H1 (cell line): ENCODE data around the gene CXCL6. TPM values are rescaled to one million over a fixed set of nuclear protein-coding genes. Genes with fewer than 3 reads are reported as not detected.

Experiments
- CTCF ChIA-PET: fragments of 300-600 bp; sonication (Branson Sonifier 250); formaldehyde crosslinking; loops from one replicate; lab custom pipeline; 2021; ENCODE audit not compliant: partially characterized antibody; lab: Charles Lee
- POLR2A ChIA-PET: fragments of 300-600 bp; sonication (Branson Sonifier 250); formaldehyde crosslinking; loops from one replicate; lab custom pipeline; 2021; ENCODE audit warnings: inconsistent platforms; ENCODE audit not compliant: partially characterized antibody; lab: Charles Lee
- DNase-seq, 2 experiments: peaks; one replicate each; pipeline versions ENCODE4 v3.0.0 to v3.0.0-alpha.2; 2010 to 2022; ENCODE audit warnings: low spot score in 2 of 2, low read depth in 1 of 2, mixed read lengths in 1 of 2
- FAIRE-seq: peaks from 2 replicates; lab custom pipeline; 2011; peaks lifted over from hg19 to GRCh38; lab: Jason Lieb, UNC
- H2AFZ ChIP-seq: 2 replicates; pipeline ENCODE4 v1.8.1; 2012; ENCODE audit warnings: low read length, inconsistent platforms
- H2AK5ac ChIP-seq: 2 replicates; pipeline ENCODE4 v1.6.1; 2013; ENCODE audit warnings: low read depth, low read length
- H2BK120ac ChIP-seq: replicated peaks from 2 replicates; pipeline ENCODE3; 2013; ENCODE audit warnings: low read depth, low read length, inconsistent platforms
- H2BK12ac ChIP-seq: 2 replicates; pipeline ENCODE4 v1.6.1; 2013; ENCODE audit warnings: low read depth, low read length
- H2BK15ac ChIP-seq: 2 replicates; pipeline ENCODE4 v1.6.1; 2013; ENCODE audit warnings: low read length
- H2BK20ac ChIP-seq: 2 replicates; pipeline ENCODE4 v1.6.1; 2013; ENCODE audit warnings: low read length
- H2BK5ac ChIP-seq: 2 replicates; pipeline ENCODE4 v1.6.1; 2013; ENCODE audit warnings: low read depth, low read length
- H3K14ac ChIP-seq: 2 replicates; pipeline ENCODE4 v1.6.1; 2013; ENCODE audit warnings: inconsistent platforms; ENCODE audit not compliant: insufficient read length
- H3K18ac ChIP-seq: 2 replicates; pipeline ENCODE4 v1.6.1; 2013; ENCODE audit warnings: low read length; ENCODE audit errors: extremely low read depth
- H3K23ac ChIP-seq: 2 replicates; pipeline ENCODE4 v1.6.1; 2013; ENCODE audit warnings: inconsistent platforms; ENCODE audit not compliant: insufficient read length
- H3K23me2 ChIP-seq: 2 replicates; pipeline ENCODE4 v1.6.1; 2013; ENCODE audit warnings: low read depth, low read length
- H3K27ac ChIP-seq: 2 replicates; pipeline ENCODE4 v1.6.1; 2011; ENCODE audit warnings: low read depth, low read length, inconsistent platforms
- H3K27me3 ChIP-seq, 4 experiments: replicated peaks in 1 of 4; 1 replicate in 1 of 4; 2 replicates in 3 of 4; pipeline versions ENCODE4 v1.6.1 to v1.8.1; 2011 to 2013; ENCODE audit warnings: low read length in 3 of 4, mild to moderate bottlenecking in 3 of 4, inconsistent platforms in 2 of 4, mixed read lengths in 2 of 4, moderate library complexity in 1 of 4; ENCODE audit not compliant: control insufficient read depth in 3 of 4, insufficient read depth in 3 of 4; ENCODE audit errors: extremely low read depth in 1 of 4
- H3K36me3 ChIP-seq, 4 experiments: 2 replicates each; pipeline versions ENCODE4 v1.6.1 to v1.8.1; 2011 to 2013; ENCODE audit warnings: mild to moderate bottlenecking in 4 of 4, low read length in 3 of 4, moderate library complexity in 2 of 4, control low read depth in 1 of 4, inconsistent platforms in 1 of 4; ENCODE audit not compliant: insufficient read depth in 4 of 4, control insufficient read depth in 2 of 4
- H3K4ac ChIP-seq: replicated peaks from 2 replicates; pipeline ENCODE3; 2013; ENCODE audit warnings: low read length, low read depth, mixed read lengths, inconsistent platforms; ENCODE audit not compliant: insufficient read length
- H3K4me1 ChIP-seq, 4 experiments: replicated peaks in 1 of 4; 1 replicate in 1 of 4; 2 replicates in 3 of 4; pipeline versions ENCODE4 v1.6.1 to v1.8.1; 2011 to 2013; ENCODE audit warnings: low read length in 3 of 4, inconsistent platforms in 2 of 4, mixed read lengths in 1 of 4; ENCODE audit not compliant: insufficient read depth in 4 of 4, control insufficient read depth in 3 of 4
- H3K4me2 ChIP-seq, 2 experiments: 2 replicates each; pipeline versions ENCODE4 v1.6.1 to v1.8.1; 2011 to 2013; ENCODE audit warnings: low read depth in 2 of 2, low read length in 2 of 2, control low read depth in 1 of 2, inconsistent platforms in 1 of 2, mild to moderate bottlenecking in 1 of 2; ENCODE audit not compliant: insufficient read depth in 1 of 2
- H3K4me3 ChIP-seq, 4 experiments: fragments of 200-600, 300-600 bp in 1 of 4; sonication (generic), shearing (Covaris generic), sonication (Bioruptor Twin) in 1 of 4; 2 replicates each; pipeline versions ENCODE4 v1.5.1 to v1.8.1; 2011 to 2016; ENCODE audit warnings: low read length in 4 of 4, low read depth in 3 of 4, control low read depth in 2 of 4, inconsistent platforms in 2 of 4, mild to moderate bottlenecking in 2 of 4, mixed read lengths in 1 of 4, moderate library complexity in 1 of 4; ENCODE audit not compliant: insufficient read depth in 2 of 4; ENCODE audit errors: extremely low read depth in 1 of 4
- H3K56ac ChIP-seq: replicated peaks from 2 replicates; pipeline ENCODE3; 2013; ENCODE audit warnings: low read depth, mild to moderate bottlenecking, mixed read lengths, low read length, inconsistent platforms; ENCODE audit not compliant: insufficient read length
- H3K79me1 ChIP-seq: 2 replicates; pipeline ENCODE4 v1.6.1; 2013; ENCODE audit warnings: low read depth, low read length, control low read depth
- H3K79me2 ChIP-seq, 2 experiments: 2 replicates each; pipeline versions ENCODE4 v1.6.1 to v1.8.1; 2012 to 2013; ENCODE audit warnings: low read length in 2 of 2, mild to moderate bottlenecking in 2 of 2, inconsistent platforms in 1 of 2; ENCODE audit not compliant: insufficient read depth in 2 of 2, control insufficient read depth in 1 of 2
- H3K9ac ChIP-seq, 4 experiments: replicated peaks in 1 of 4; 1 replicate in 1 of 4; 2 replicates in 3 of 4; pipeline versions ENCODE4 v1.6.1 to v1.8.1; 2011 to 2013; ENCODE audit warnings: low read depth in 3 of 4, low read length in 3 of 4, control low read depth in 2 of 4, mild to moderate bottlenecking in 2 of 4, moderate library complexity in 2 of 4, inconsistent platforms in 1 of 4; ENCODE audit errors: extremely low read depth in 1 of 4
- H3K9me3 ChIP-seq, 2 experiments: 2 replicates each; pipeline versions ENCODE4 v1.6.1 to v1.8.1; 2012 to 2013; ENCODE audit warnings: mild to moderate bottlenecking in 2 of 2, moderate library complexity in 2 of 2, control low read depth in 1 of 2, inconsistent platforms in 1 of 2, low read depth in 1 of 2, low read length in 1 of 2, mixed read lengths in 1 of 2; ENCODE audit not compliant: insufficient read depth in 2 of 2
- H4K20me1 ChIP-seq, 2 experiments: replicated peaks in 1 of 2; 2 replicates each; pipeline versions ENCODE3 to v1.8.1; 2011 to 2013; ENCODE audit warnings: inconsistent platforms in 2 of 2, low read length in 2 of 2, mild to moderate bottlenecking in 1 of 2; ENCODE audit not compliant: insufficient read depth in 2 of 2, control insufficient read depth in 1 of 2
- H4K5ac ChIP-seq: 2 replicates; pipeline ENCODE4 v1.6.1; 2013; ENCODE audit warnings: low read length, low read depth, mixed read lengths, inconsistent platforms; ENCODE audit not compliant: insufficient read length
- H4K8ac ChIP-seq: 2 replicates; pipeline ENCODE4 v1.8.0; 2013; ENCODE audit warnings: mild to moderate bottlenecking, moderate library complexity, low read length, inconsistent platforms; ENCODE audit not compliant: insufficient read depth; ENCODE audit errors: extremely low read depth
- H4K91ac ChIP-seq: replicated peaks from 2 replicates; pipeline ENCODE3; 2013; ENCODE audit warnings: low read length, mixed read lengths, inconsistent platforms; ENCODE audit not compliant: insufficient read length
- CBX8 ChIP-seq: fragments of 300-800, 300-1000 bp; sonication (generic); IDR thresholded peaks from 2 replicates; pipeline ENCODE4 v1.7.1; 2016; ENCODE audit warnings: low read depth, low read length, borderline replicate concordance
- EZH2 ChIP-seq: fragments of 200-600 bp; sonication (generic); IDR thresholded peaks from 2 replicates; pipeline ENCODE4 v1.7.1; 2012; ENCODE audit warnings: low read depth, mild to moderate bottlenecking, moderate library complexity, low read length, inconsistent platforms; ENCODE audit not compliant: severe bottlenecking
- FOSL1 ChIP-seq: IDR thresholded peaks from 2 replicates; pipeline ENCODE4 v1.6.1; 2011; ENCODE audit warnings: mild to moderate bottlenecking, low read depth, low read length, moderate library complexity; ENCODE audit not compliant: insufficient read depth
- GABPA ChIP-seq: IDR thresholded peaks from 2 replicates; pipeline ENCODE4 v1.6.1; 2011; ENCODE audit warnings: mild to moderate bottlenecking, low read length, moderate library complexity, borderline replicate concordance; ENCODE audit not compliant: insufficient read depth
- POLR2AphosphoS5 ChIP-seq: IDR thresholded peaks from 2 replicates; pipeline ENCODE4 v1.6.1; 2011; ENCODE audit warnings: low read depth, low read length
- POU5F1 ChIP-seq: IDR thresholded peaks from 2 replicates; pipeline ENCODE4 v1.6.1; 2011; ENCODE audit warnings: low read depth, mild to moderate bottlenecking, low read length, moderate library complexity
- RBBP5 ChIP-seq: IDR thresholded peaks from 2 replicates; pipeline ENCODE4 v1.7.1; 2012; ENCODE audit warnings: low read depth, mild to moderate bottlenecking, inconsistent platforms, low read length, moderate library complexity, borderline replicate concordance
- RFX5 ChIP-seq: IDR thresholded peaks from 2 replicates; pipeline ENCODE4 v1.6.1; 2011; ENCODE audit warnings: low read depth, low read length, improper control_type of control experiment, borderline replicate concordance
- RNF2 ChIP-seq: fragments of 200-900, 300-1000 bp; sonication (generic); IDR thresholded peaks from 2 replicates; pipeline ENCODE4 v1.7.1; 2016; ENCODE audit warnings: borderline replicate concordance, low read depth, mild to moderate bottlenecking, antibody characterized with exemption, low read length; ENCODE audit not compliant: poor library complexity, severe bottlenecking; ENCODE audit errors: missing control alignments
- TCF12 ChIP-seq: IDR thresholded peaks from 2 replicates; pipeline ENCODE4 v1.6.1; 2011; ENCODE audit warnings: low read depth, mild to moderate bottlenecking, low read length
- TEAD4 ChIP-seq: IDR thresholded peaks from 2 replicates; pipeline ENCODE4 v1.6.1; 2012; ENCODE audit warnings: low read depth, low read length, inconsistent platforms, mixed read lengths
- USF2 ChIP-seq: IDR thresholded peaks from 2 replicates; pipeline ENCODE4 v1.6.1; 2011; ENCODE audit warnings: low read length, improper control_type of control experiment
- YY1 ChIP-seq: IDR thresholded peaks from 2 replicates; pipeline ENCODE4 v1.6.1; 2011; ENCODE audit warnings: low read depth, mild to moderate bottlenecking, low read length
- WGBS, 2 experiments: shearing (Covaris generic) in 1 of 2; methylation state at CpG; one replicate each; pipeline versions ENCODE4 v1.1.6 to v1.1.7; 2013 to 2015; ENCODE audit warnings: low lambda C conversion rate in 2 of 2, mixed read lengths in 2 of 2, inconsistent platforms in 1 of 2, low coverage in 1 of 2, missing lambda C conversion rate in 1 of 2; ENCODE audit not compliant: insufficient replicate concordance in 2 of 2, insufficient coverage in 1 of 2, insufficient read length in 1 of 2; ENCODE audit errors: extremely low coverage in 1 of 2, missing lambda C conversion rate in 1 of 2; 5-methylcytosine and 5-hydroxymethylcytosine counted together
- polyA plus RNA-seq, 7 experiments: library from polyadenylated mRNA; depleted of rRNA in 3 of 7; stranded (reverse) in 5 of 7; unstranded in 2 of 7; fragments of >200 nt in 5 of 7; fragments of 200-250 nt in 2 of 7; gene quantifications; 1 replicate in 5 of 7; 2 replicates in 1 of 7; 4 replicates in 1 of 7; pipeline versions ENCODE4 v1.2.1 to v1.2.3, GENCODE V29; 2011 to 2013; ENCODE audit warnings: missing spikeins in 2 of 7, mixed read lengths in 2 of 7
- total RNA-seq: library from RNA; stranded (reverse); fragmentation: NEBNext Ultra II Directional; extraction: Animal tissue kit (Norgen Biotek cat#: 25700); gene quantifications from 2 replicates; pipeline ENCODE4 v1.2.1, GENCODE V29; 2021

The CXCL6 gene
- total and polyA plus RNA-seq, 2 of the 8 experiments (the other 6 are each of a cell fraction or from before 2014, with no cell fraction given): 6.3 to 8.0 TPM

DNA sequence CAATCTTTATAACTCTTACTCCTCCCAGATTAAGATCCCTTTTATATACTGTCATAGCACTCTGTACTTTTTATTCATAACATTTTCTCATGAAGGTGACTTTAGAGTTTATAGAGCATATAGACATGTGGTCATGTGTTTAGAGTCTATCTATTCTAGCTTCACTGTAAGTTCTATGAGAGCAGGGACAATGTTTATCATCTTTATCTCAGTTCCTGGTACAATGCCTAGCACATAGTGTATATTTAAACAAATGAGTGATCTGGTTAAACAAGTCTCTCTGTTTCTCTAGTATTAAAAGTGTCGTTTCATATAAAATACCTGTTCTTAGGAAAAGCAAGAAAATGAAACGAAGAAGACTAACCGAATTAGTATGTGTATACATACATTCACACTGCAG is 3.2 kb downstream of the CXCL6 start:
- no peak overlapping the region for H2AFZ ChIP-seq
- H2AK5ac ChIP-seq: no peak overlapping the region
- ChIA-PET POLR2A (no interaction called here), CTCF (interaction anchor here (0.7 to 2.5 kb wide), 5 partner anchors 13 to 769 kb away, joined by 3 to 9 read pairs (median 3); partner anchors contain the start of gene PF4V1)
- no peak overlapping the region for H3K56ac ChIP-seq
- no peaks in the 10 kb centered on the region for H3K79me2 ChIP-seq
- H3K9ac ChIP-seq: no peak overlapping the region
- H3K79me1 ChIP-seq: no peaks in the 10 kb centered on the region
- no peak overlapping the region for H4K5ac ChIP-seq
- no peak overlapping the region for H3K14ac ChIP-seq
- H3K36me3 ChIP-seq: no peaks in the 10 kb centered on the region
- H3K27ac ChIP-seq: no peak overlapping the region
- no peaks in the 10 kb centered on the region for H3K9me3 ChIP-seq
- 96% methylated on average over 3 of the region's 3 CpGs; no CpG with 5 or more reads in 1 of the 2 experiments for WGBS, 2 experiments
- H2BK15ac ChIP-seq: no peak overlapping the region
- peaks cover 4% of the 10 kb centered on the region; the same call in 1 of the 2 replicates for H3K23me2 ChIP-seq
- H2BK12ac ChIP-seq: no peak overlapping the region
- H3K18ac ChIP-seq: no peak overlapping the region
- H3K23ac ChIP-seq: no peak overlapping the region
- no peak for FAIRE-seq
- H4K8ac ChIP-seq: no peak overlapping the region
- H2BK5ac ChIP-seq: no peak overlapping the region
- H3K4ac ChIP-seq: no peak overlapping the region
- no peaks in the 10 kb centered on the region for H4K20me1 ChIP-seq
- H3K4me1 ChIP-seq: no peaks in the 10 kb centered on the region
- H2BK20ac ChIP-seq: no peak overlapping the region
- no peak overlapping the region for H3K4me2 ChIP-seq
- no peak overlapping the region for H3K4me3 ChIP-seq
- no peaks in the 10 kb centered on the region; a peak in 1 of 7 replicates for H3K27me3 ChIP-seq
- DNase-seq: no peak
- no peak overlapping the region for H4K91ac ChIP-seq
- H2BK120ac ChIP-seq: no peak overlapping the region
- TF ChIP-seq RFX5 (no peak), TEAD4 (no peak), TCF12 (no peak), GABPA (no peak), EZH2 (no peak), RNF2 (no peak), FOSL1 (no peak), CBX8 (no peak), YY1 (no peak), POU5F1 (no peak), RBBP5 (no peak), POLR2AphosphoS5 (no peak), USF2 (no peak)
